GM23338 (cell line): Measurements from ENCODE around the gene ZYG11B. TPM values are rescaled to one million over a fixed set of nuclear protein-coding genes. Genes with fewer than 3 reads are reported as not detected.
"Not testable (repeated sequence)": the region's sequence is repeated elsewhere in the genome, so short reads cannot be mapped to it uniquely, and the experiment has no call there.

Experiments
- ATAC-seq: fragments of 200-7000 bp; cut with Tn5 transposase; 3 replicates; pipeline ENCODE4 v1.9.1; 2020
- DNase-seq: peaks from one replicate; pipeline ENCODE4 v3.0.0-alpha.2; 2015; ENCODE audit warnings: low spot score
- H2AFZ ChIP-seq: fragments of 200-600 bp; sonication (generic); 2 replicates; pipeline ENCODE4 v1.8.0; 2016; ENCODE audit warnings: antibody characterized with exemption, mild to moderate bottlenecking, moderate library complexity
- H3F3A ChIP-seq: fragments of 200-600 bp; sonication (generic); replicated peaks from 2 replicates; pipeline ENCODE4 v1.8.0; 2017; ENCODE audit warnings: antibody characterized with exemption, mixed run types, low read depth
- H3K27ac ChIP-seq: fragments of 200-600 bp; sonication (generic); 2 replicates; pipeline ENCODE4 v1.6.1; 2016; ENCODE audit warnings: low read depth
- H3K27me3 ChIP-seq: fragments of 200-600 bp; sonication (generic); 2 replicates; pipeline ENCODE4 v1.8.0; 2016; ENCODE audit warnings: mild to moderate bottlenecking, mixed run types, moderate library complexity; ENCODE audit not compliant: insufficient read depth
- H3K36me3 ChIP-seq: fragments of 200-600 bp; sonication (generic); 2 replicates; pipeline ENCODE4 v1.8.0; 2016; ENCODE audit warnings: mild to moderate bottlenecking; ENCODE audit not compliant: insufficient read depth
- H3K4me1 ChIP-seq: fragments of 200-600 bp; sonication (generic); 2 replicates; pipeline ENCODE4 v1.8.0; 2016; ENCODE audit warnings: mild to moderate bottlenecking, moderate library complexity; ENCODE audit not compliant: insufficient read depth
- H3K4me2 ChIP-seq: fragments of 200-600 bp; sonication (generic); 2 replicates; pipeline ENCODE4 v1.7.1; 2017; ENCODE audit warnings: mixed run types
- H3K4me3 ChIP-seq: fragments of 200-600 bp; sonication (generic); 2 replicates; pipeline ENCODE4 v1.6.1; 2016; ENCODE audit warnings: mixed run types
- H3K79me2 ChIP-seq: fragments of 200-600 bp; sonication (generic); replicated peaks from 2 replicates; pipeline ENCODE4 v1.8.0; 2017; ENCODE audit warnings: mild to moderate bottlenecking; ENCODE audit not compliant: insufficient read depth
- H3K9me2 ChIP-seq: fragments of 200-600 bp; sonication (generic); 2 replicates; pipeline ENCODE4 v1.8.0; 2017; ENCODE audit not compliant: insufficient read depth
- H4K20me1 ChIP-seq: fragments of 200-600 bp; sonication (generic); replicated peaks from 2 replicates; pipeline ENCODE4 v1.8.0; 2017; ENCODE audit warnings: mild to moderate bottlenecking; ENCODE audit not compliant: insufficient read depth
- H3K27ac Mint-ChIP-seq: 2 replicates; pipeline ENCODE4 v1.8.0; 2020; ENCODE audit warnings: inconsistent platforms, mild to moderate bottlenecking, moderate library complexity, mixed read lengths
- H3K27me3 Mint-ChIP-seq: 3 replicates; pipeline ENCODE4 v1.8.0; 2022; ENCODE audit warnings: low read depth, mild to moderate bottlenecking, moderate library complexity, mixed read lengths, inconsistent platforms; ENCODE audit not compliant: insufficient read depth, poor library complexity
- H3K36me3 Mint-ChIP-seq: 3 replicates; pipeline ENCODE4 v1.8.0; 2021; ENCODE audit warnings: low read depth, mild to moderate bottlenecking, inconsistent platforms, moderate library complexity, mixed read lengths
- H3K4me1 Mint-ChIP-seq: 3 replicates; pipeline ENCODE4 v1.8.0; 2020; ENCODE audit warnings: mild to moderate bottlenecking, inconsistent platforms, mixed read lengths
- H3K4me3 Mint-ChIP-seq: 3 replicates; pipeline ENCODE4 v1.8.0; 2021; ENCODE audit warnings: moderate library complexity, mild to moderate bottlenecking, inconsistent platforms, mixed read lengths
- H3K9me3 Mint-ChIP-seq: 3 replicates; pipeline ENCODE4 v1.8.0; 2020; ENCODE audit warnings: moderate library complexity, mild to moderate bottlenecking, inconsistent platforms, mixed read lengths
- CREB1 ChIP-seq: fragments of 250-450 bp; sonication (Bioruptor Pico); IDR thresholded peaks from 2 replicates; pipeline ENCODE4 v1.5.0; 2020; ENCODE audit warnings: low read depth, mild to moderate bottlenecking, moderate library complexity
- CTCF ChIP-seq, 2 experiments: fragments of 200-600 bp in 1 of 2; sonication (generic) in 1 of 2; conservative IDR thresholded peaks; 2 replicates each; pipeline versions ENCODE4 v1.5.1 to v1.6.1; 2016 to 2017; ENCODE audit warnings: antibody characterized with exemption in 2 of 2, low read depth in 2 of 2, mild to moderate bottlenecking in 2 of 2, moderate library complexity in 1 of 2
- ETS1 ChIP-seq: IDR thresholded peaks from 2 replicates; pipeline ENCODE4 v1.6.1; 2016; ENCODE audit warnings: antibody characterized with exemption
- EZH2 ChIP-seq: fragments of 200-600 bp; sonication (generic); IDR thresholded peaks from one replicate; pipeline ENCODE4 v1.8.0; 2017; ENCODE audit warnings: antibody characterized with exemption, mild to moderate bottlenecking, low read depth; ENCODE audit not compliant: unreplicated experiment
- EZH2phosphoT487 ChIP-seq: fragments of 200-600 bp; sonication (generic); IDR thresholded peaks from one replicate; pipeline ENCODE4 v1.8.1; 2018; ENCODE audit warnings: antibody characterized with exemption; ENCODE audit not compliant: unreplicated experiment
- JUNB ChIP-seq: IDR thresholded peaks from one replicate; pipeline ENCODE4 v1.6.1; 2016; ENCODE audit warnings: antibody characterized with exemption; ENCODE audit not compliant: unreplicated experiment
- NANOG ChIP-seq: IDR thresholded peaks from 2 replicates; pipeline ENCODE4 v1.6.1; 2016; ENCODE audit warnings: antibody characterized with exemption, borderline replicate concordance
- STAT1 ChIP-seq: IDR thresholded peaks from one replicate; pipeline ENCODE4 v1.6.1; 2016; ENCODE audit warnings: antibody characterized with exemption; ENCODE audit not compliant: unreplicated experiment
- ZNF114 ChIP-seq: fragments of 250-450 bp; sonication (Bioruptor Pico); IDR thresholded peaks from 2 replicates; pipeline ENCODE4 v1.5.0; 2020; ENCODE audit warnings: mild to moderate bottlenecking, moderate library complexity
- ZNF331 ChIP-seq: fragments of 250-450 bp; sonication (Bioruptor Pico); IDR thresholded peaks from 2 replicates; pipeline ENCODE4 v1.5.0; 2020; ENCODE audit warnings: low read depth, mild to moderate bottlenecking, moderate library complexity
- polyA plus RNA-seq: library from polyadenylated mRNA; unstranded; fragments of >200 nt; fragmentation: Nextera tagmentation; extraction: Ambion mirVana; gene quantifications from 2 replicates; pipeline ENCODE4 v1.2.1, GENCODE V29; 2016
- total RNA-seq: library from RNA; depleted of rRNA; stranded (reverse); fragments of >200 nt; shearing (Covaris generic); gene quantifications from 2 replicates; pipeline ENCODE4 v1.2.3, GENCODE V29; 2014

Gene ZYG11B
- total and polyA plus RNA-seq, 2 experiments from 2014 or later, result 7.8 to 42.3 TPM

GRCh38 chr1:52814465-52814864 is 88.2 kb downstream of the ZYG11B start (continued):
- TF ChIP-seq NANOG (no peak), ZNF331 (no peak), STAT1 (no peak)

GRCh38 chr1:52820830-52821229 is 94.6 kb downstream of the ZYG11B start:
- H3K4me3 ChIP-seq, H2AFZ ChIP-seq, H3F3A ChIP-seq, ATAC-seq, H4K20me1 ChIP-seq, H3K27ac Mint-ChIP-seq, H3K27me3 Mint-ChIP-seq, H3K79me2 ChIP-seq, H3K4me3 Mint-ChIP-seq, H3K4me1 ChIP-seq, H3K36me3 Mint-ChIP-seq, H3K27ac ChIP-seq, H3K9me2 ChIP-seq, H3K4me1 Mint-ChIP-seq, DNase-seq, H3K27me3 ChIP-seq, H3K9me3 Mint-ChIP-seq, H3K36me3 ChIP-seq, H3K4me2 ChIP-seq: not testable (repeated sequence)

- no peaks in the 10 kb centered on the region for H3F3A ChIP-seq
- no peak overlapping the region for H2AFZ ChIP-seq
- H3K27me3 ChIP-seq, result no peaks in the 10 kb centered on the region
- no peak overlapping the region for H3K4me3 Mint-ChIP-seq
- H3K4me1 ChIP-seq, result no peaks in the 10 kb centered on the region
- H3K36me3 ChIP-seq, result no peaks in the 10 kb centered on the region
- H3K36me3 Mint-ChIP-seq, result no peaks in the 10 kb centered on the region
- no peaks in the 10 kb centered on the region for H3K79me2 ChIP-seq
- no peak overlapping the region for H3K4me2 ChIP-seq
- TF ChIP-seq EZH2, result no peak
- no peak for TF ChIP-seq NANOG
- TF ChIP-seq CTCF (conservative IDR thresholded peaks at IDR 0.05; ENCODE audit: low read depth in 2 of 2), result peak; percentile 43 to 53; a peak in 3 of 4 replicates
- no peak overlapping the region for H3K27ac ChIP-seq
- no peak overlapping the region for H3K4me3 ChIP-seq
- H3K27ac Mint-ChIP-seq, result no peak overlapping the region
- H3K27me3 Mint-ChIP-seq, result no peaks in the 10 kb centered on the region
- no peaks in the 10 kb centered on the region for H4K20me1 ChIP-seq
- no peaks in the 10 kb centered on the region for H3K9me3 Mint-ChIP-seq
- no peaks in the 10 kb centered on the region for H3K4me1 Mint-ChIP-seq
- H3K9me2 ChIP-seq, result no peaks in the 10 kb centered on the region
- ATAC-seq (no peak; the same call in 2 of the 3 replicates), DNase-seq (peak; percentile 54)
Measured at GRCh38 chr1:52825868-52826267, 99.6 kb downstream of the ZYG11B start.

- peaks cover 2% of the 10 kb centered on the region for H3K27me3 Mint-ChIP-seq
- Histone ChIP-seq H3K36me3 (no peaks in the 10 kb centered on the region), H2AFZ (peak overlapping the region; percentile 92), H3K79me2 (no peaks in the 10 kb centered on the region), H3F3A (peaks cover 7% of the 10 kb centered on the region; the same call in 1 of the 2 replicates), H3K4me1 (peaks cover 37% of the 10 kb centered on the region), H3K27ac (no peak overlapping the region; the same call in 1 of the 2 replicates), H4K20me1 (no peaks in the 10 kb centered on the region), H3K4me3 (no peak overlapping the region), H3K27me3 (no peaks in the 10 kb centered on the region), H3K9me2 (no peaks in the 10 kb centered on the region), H3K4me2 (0 out of 2 replicates have a peak overlapping the region, but pooled peaks have one; percentile 9)
- DNase-seq (no peak), ATAC-seq (no peak)
- peaks cover 22% of the 10 kb centered on the region for H3K4me1 Mint-ChIP-seq
- no peaks in the 10 kb centered on the region for H3K36me3 Mint-ChIP-seq
- no peak overlapping the region for H3K4me3 Mint-ChIP-seq
- H3K9me3 Mint-ChIP-seq, result no peaks in the 10 kb centered on the region
- no peak overlapping the region for H3K27ac Mint-ChIP-seq
- TF ChIP-seq JUNB (no peak), EZH2 (no peak), CREB1 (no peak), NANOG (no peak), ETS1 (no peak), CTCF (conservative IDR thresholded peaks at IDR 0.05; ENCODE audit: low read depth in 2 of 2) (no peak), EZH2phosphoT487 (no peak), ZNF114 (CRISPR knock-in tag) (no peak)
Measured at GRCh38 chr1:52834798-52835197, 108.5 kb downstream of the ZYG11B start.
